HG03045 (cell line): ENCODE measurements around the gene P2RX6.
"Not testable (repeated sequence)": the region's sequence is repeated elsewhere in the genome, so short reads cannot be mapped to it uniquely, and the experiment has no call there.

ENCODE experiments used
- ATAC-seq: cut with Tn5 transposase; IDR thresholded peaks from one replicate; pipeline ENCODE4 v1.9.1; 2021; ENCODE audit warnings: mild to moderate bottlenecking, moderate library complexity; ENCODE audit not compliant: unreplicated experiment

Gene P2RX6

DNA sequence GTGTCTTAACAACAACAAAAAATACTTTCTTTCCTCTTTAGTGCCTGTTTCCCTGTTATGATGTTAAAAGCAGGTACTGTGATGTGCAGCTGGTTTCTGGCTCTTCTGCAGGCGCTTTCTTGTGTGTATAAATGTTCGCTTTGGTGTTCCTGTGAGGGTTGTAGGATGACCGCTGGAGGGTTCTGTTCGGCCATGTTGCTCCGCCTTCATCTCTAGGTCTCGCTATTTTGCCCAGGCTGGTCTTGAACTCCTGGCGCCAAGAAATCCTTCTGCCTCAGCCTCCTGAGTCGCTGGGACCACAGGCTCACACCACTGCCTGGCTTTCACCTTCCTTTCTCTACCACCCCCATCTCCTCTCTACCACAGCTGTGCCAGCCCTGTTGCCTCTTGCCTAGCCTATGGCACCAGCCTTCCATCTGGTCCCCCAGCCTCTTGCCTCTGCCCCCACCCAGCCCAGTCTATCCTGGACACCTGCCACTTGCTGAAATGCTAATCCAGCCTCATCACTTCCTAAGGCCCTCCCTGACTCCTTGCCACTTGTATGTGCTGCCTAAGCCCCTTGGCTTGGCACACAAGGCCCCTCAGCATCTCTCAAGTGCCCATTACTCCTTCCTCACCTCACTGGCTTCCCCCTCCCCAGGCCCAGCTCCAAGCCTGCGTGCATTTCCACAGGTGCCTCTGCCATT, 36.3 kb downstream of the P2RX6 start:
- ATAC-seq = no peak

DNA sequence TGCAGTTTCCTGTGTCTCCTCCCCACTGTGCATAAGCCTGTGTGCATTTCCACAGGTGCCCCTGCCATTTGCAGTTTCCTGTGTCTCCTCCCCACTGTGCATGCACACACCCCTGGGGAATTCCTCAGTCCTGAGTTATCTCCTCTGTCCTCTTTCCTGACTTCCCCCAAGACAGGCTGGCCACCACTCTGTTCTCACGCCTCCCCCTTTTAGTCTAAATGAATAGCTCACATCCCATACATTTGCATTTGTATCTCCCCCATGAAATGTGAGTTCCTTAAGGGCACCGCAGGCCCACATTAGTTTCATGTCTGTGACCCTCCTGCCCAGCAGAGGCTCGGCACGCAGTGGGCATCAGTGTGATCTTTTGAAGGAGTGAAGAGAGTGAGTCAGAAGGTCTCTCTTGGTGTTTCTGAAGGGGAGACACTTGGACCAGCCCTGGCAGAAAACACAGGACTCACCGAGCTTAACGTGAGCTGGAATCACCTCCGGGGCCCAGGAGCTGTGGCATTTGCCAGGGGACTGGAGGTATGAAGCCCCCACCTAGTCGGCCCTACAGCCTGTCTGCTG, 37.0 kb downstream of the P2RX6 start:
- ATAC-seq = no peak

DNA sequence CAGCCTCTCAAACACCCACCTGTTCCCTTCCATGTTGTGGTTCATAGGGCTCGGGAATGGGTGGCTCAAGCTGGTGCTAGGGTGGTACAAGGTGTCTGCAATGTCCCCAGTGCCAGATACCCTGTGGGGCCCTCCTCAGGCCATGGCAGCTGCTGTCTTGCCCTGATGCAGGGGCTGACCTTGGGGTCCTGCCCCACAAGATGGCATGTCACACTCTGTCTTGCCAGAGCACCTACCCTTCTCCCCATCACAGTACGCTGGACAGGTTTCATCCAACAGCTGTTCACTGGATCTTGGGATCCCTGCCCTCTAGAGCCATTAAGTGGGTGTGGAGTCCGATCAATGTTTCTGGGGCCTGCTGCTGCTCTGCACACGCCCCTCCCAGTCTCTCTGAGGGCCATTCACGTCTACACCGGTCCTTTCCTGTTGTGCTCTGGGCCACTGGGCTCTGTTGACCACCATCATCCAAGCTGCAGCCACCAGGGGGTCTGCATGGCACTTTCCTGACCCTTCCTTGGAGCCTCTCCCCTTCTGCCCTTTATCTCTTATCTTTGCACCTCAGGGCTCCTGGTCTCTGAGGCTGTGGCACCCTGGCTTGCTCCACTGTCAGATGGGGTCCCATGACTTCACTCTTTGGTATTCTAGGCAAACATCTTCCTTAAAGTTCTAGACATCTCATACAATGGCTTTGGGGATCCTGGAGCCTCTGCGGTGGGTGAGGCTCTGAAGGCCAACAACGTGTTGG, 37.9 kb downstream of the P2RX6 start:
- no peak for ATAC-seq

DNA sequence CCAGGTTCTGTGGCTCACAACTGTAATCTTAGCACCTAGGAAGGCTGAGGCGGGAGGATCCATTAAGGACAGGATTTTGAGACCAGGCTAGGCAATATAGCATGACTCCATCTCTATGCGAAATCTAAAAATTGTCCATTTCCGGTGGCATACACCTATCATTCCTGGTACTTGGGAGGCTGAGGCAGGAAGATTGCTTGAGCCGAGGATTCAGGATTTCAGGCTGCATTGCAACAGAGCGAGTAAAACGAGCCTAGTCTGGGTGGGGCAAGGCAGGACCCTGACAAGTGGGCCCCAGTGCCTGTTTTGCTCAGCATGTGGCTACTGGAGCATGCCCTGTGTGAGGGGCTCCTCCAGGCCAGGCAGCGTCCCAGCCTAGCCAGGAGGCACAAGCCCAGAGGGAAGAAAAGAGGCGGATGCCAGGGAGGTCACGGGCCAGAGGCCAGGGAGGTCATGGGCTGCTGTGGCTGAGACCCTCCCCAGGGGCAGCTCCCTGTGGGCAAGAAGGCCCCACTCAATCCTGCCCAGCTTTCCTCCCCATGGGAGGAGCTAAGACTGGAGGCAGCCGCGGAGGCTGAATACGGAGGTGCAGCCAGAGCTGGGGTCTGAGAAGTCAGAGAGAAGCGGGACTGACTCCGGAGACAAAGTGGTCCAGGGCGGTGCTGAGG, 39.2 kb downstream of the P2RX6 start:
- no peak for ATAC-seq

DNA sequence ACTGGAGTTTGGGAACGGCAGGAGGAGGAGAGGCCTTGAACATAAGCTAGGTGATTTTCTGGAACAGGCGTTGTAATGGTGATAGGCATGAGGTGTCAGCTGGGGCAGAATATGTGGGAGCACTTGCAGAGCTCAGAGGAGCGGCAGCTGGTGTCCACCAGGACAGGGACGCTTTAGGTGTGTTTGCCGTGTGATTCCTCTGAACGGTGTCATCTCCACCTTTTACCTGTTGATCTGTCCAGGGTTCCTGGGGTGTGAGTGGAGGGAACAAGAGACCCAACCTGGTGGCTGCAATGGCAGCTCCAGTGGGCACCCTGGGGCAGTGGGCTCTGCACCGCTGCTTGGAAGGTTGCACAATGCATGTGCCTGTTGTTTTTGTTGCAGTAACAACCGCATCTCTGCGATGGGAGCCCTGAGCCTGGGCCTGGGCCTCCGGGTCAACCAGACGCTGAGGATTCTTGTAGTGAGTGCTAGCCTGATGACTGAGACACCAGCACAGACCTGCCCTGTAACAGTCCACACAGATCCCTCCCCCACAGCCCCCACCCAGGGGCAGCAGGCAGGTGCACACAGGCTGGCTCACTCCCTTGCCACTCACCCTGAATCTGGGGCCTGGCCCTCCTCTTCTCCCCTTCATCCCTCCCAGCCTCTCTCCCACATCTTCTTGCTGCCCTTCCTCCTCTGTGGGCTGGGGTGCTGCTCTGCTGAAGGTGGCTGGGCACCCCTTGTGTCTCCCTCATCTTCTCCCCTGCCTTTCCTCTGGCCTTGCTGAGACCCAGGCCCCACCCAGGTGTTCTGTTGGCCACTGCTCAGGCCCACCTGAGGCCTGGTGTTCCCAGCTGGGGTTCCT, 40.0 kb downstream of the P2RX6 start:
- no peak for ATAC-seq

DNA sequence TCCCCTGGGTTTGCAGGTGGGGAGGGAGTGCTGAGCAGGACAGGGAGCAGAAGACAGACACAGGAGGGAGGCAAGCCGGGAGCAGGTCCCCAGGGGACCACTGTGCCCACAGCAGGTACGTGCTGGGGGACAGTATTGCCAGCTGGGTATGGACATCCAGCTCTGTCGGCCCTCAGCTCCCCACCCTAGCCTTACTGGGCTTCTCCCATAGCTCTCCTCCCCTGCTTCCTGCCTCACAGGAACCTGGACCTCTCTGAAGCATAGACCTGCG, 40.5 kb downstream of the P2RX6 start:
- no peak for ATAC-seq

DNA sequence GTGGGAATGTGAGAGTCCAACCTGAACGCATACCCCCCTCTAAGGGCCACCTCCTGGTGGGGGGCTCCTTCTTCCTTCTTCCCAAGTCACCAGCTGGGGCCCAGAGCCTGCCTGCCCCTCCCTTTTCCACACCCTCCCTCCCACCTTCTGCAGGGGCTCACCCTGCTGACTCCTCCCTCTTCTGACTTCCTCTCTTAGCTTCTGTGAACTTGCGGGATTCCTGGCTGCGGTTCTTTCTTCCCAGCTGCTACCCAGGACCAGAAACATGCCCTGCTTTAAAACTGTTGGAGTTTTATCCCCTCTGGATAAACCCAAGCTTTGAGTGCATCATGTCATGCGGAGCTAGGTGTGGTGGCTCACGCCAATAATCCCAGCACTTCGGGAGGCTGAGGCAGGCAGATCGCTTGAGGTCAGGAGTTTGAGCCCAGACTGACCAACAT, 40.9 kb downstream of the P2RX6 start:
- no peak for ATAC-seq

DNA sequence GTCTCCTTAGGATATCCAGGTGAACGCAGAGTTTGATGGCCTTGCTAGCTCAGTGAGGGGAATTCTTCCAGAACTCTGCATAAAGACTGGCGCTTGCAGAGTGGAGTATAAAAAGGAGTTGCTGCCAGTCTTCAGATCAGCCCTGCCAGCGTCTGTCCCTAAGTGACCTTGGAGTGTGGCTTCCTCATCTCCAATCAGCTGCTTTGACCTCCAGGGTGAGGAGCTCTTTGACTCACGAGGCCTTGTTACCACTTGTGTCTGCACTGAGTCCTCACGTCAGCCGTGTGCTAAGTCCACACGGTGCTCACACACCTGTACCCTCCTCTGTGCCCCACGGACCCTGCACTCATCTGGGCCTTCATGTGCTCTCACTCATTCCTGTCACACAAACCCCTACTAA, 45.4 kb downstream of the P2RX6 start:
- ATAC-seq = not testable (repeated sequence)

DNA sequence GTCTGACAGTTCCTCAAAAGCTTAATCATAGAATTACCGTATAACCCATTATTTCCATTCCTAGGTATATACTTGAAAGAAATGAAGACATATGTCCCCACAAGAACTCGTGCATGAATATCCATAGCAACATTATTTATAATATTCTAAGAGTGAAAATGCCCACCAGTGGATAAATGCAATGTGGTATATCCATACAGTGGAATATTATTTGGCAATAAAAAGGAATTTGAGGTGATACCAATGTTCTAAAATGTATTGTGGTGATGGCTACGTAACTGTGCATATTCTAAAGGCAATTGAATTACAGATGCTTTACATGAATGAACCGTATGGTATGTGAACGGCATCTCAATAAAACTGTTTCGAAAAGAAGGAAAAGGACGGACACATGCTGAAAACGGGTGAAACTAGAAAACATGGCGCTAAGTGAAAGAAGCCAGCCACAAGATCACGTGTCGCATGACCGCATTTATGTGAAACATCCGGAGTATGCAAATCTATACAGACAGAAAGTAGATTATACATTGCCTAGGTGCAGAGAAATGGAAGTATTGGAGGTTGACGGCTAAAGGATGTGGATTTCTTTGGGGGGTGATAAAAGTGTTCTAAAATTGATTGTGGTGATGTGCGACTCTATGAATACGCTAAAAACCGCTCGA, 46.8 kb downstream of the P2RX6 start:
- not testable (repeated sequence) for ATAC-seq

DNA sequence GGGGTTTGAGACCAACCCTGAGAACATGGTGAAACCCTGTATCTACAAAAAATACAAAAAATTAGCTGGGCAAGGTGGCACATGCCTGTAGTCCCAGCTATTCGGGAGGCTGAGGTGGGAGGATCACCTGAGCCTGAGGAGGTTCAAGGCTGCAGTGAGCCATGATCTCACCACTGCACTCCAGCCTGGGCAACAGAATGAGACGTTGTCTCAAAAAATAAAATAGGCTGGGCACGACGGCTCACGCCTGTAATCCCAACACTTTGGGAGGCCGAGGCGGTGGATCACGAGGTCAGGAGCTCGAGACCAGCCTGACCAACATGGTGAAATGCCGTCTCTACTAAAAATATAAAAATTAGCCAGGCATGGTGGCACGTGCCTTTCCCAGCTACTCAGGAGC, 49.5 kb downstream of the P2RX6 start:
- not testable (repeated sequence) for ATAC-seq

DNA sequence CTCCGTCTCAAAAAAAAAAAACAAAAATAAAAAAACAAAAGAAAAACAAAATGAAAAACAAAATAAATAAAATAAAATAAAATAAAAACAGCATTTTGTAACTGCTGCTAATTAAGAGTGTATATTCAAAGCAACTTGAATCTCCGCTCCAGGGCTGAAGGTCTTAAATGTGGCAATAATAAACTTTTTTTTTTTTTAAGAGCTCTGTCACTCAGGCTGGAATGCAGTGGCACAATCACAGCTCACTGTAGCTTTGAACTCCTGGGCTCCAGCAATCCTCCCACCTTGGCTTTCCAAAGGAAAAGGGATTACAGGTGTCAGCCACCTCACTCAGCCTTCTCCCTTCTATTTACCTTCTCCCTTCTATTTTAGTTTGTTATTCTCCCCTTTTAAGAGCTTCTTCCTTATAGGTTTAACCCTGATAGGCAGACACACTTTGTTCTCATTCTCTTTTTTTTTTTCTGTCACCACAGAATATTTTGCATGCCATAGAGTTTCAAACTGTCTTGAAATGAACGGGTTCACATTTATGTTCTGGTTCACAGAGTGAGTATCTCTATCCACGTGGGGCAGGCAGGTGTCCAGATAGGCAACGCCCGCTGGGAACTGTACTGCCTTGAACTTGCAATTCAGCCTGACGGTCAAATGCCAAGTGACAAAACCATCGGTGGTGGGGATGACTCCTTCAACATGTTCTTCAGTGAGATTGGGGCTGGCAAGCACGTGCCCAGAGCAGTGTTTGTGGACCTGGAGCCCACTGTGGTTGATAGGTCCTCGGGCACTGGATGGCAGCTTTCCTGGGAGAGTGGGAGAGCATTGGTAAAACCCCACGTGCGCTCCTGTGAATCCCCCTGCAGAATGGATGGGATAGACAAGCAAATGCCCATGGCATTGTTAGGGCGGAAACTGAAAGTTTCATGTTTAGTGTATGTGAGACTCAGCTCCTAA, 50.2 kb downstream of the P2RX6 start:
- no peak for ATAC-seq

DNA sequence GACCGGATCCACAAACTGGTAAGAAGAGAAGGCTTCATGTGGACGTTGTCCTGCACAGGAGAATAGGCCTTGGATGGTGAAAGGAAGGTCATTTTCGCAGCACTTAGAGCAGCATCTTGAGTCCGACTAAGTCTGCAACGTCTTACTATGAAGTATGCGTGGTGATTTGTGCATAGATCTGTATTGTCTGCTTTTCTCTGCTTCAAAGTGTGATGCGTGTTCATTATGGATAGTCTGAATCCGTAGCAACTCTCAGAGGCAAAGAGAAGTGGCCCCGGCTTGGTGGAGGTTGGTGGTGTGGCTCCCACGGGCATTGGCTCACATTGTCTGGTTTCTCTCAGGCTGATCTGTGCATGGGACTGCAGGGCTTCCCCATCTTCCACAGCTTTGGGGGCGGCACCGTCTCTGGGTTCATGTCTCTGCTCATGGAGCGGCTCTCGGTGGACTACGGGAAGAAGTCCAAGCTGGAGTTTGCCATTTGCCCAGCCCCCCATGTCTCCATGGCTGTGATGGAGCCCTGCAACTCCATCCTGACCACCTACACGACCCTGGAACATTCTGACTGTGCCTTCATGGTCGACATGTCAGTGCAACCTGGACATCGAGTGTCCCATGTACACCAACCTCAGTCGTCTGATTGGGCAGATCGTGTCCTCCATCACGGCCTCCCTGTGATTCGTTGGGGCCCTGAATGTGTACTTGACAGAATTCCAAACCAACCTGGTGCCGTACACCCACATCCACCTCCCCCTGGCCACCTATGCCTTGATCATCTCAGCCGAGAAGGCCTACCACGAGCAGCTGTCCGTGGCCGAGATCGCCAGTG, 52.3 kb downstream of the P2RX6 start:
- no peak for ATAC-seq

DNA sequence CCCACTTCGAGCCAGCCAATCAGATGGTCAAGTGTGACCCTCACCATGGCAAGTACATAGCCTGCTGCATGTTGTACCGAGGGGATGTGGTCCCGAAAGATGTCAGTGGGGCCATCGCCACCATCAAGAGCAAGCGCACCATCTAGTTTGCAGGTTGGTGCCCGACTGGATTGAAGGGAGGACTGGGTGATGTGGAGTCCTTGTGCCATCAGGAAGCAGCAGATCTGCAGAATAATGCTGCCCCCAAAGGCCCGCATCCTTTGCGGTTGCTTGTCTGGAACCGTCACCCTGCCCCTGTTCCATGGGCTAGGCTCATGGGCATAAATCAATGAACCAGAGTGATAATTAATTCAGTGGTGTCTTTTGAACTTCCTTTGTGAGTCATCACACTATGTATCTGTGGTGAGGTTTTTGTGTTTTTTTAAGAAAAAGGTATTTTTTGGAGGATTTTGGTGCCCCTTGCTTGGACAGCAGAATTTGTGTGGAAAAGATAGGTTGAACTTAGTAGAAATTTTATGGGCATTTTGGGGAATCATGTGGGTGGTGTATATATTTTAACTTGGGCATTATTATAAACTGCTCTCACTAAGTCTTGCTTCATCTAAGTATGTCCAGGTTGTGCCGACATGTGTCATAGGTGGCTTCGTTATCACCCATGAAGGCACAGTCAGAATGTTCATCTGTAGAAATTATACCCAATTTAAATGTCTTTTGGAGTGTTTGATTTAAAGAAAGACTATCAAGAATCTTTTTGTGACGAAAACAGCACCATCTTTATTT, 53.1 kb downstream of the P2RX6 start:
- ATAC-seq = no peak

DNA sequence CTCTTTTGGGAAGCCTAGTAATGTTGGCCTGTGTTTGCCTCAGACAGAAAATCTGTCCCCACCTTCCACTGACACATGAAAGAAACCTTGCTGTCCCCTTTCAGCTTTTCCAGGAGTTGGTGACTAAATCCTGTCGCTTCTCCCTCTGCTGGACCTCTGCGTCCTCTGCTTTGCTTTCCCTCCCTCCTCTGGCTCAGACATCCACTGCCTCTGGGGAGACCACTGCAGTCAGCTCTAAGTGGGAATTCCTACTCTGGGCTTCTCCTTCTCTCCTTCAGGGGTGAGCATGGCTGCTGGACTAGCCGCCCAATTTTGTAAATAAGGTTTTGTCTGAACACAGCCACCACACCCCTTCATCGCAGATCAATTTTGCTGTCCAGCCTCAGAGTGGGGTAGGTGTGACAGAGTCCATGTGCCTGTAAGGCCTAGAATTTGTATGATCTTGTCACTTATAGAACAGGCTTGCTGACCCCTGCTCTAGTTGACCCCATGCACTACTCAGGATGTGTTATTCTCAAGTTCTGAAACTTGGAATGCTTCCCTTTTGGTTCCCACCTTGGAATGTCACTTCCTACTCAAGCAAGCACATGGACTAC, 53.8 kb downstream of the P2RX6 start:
- ATAC-seq = no peak

DNA sequence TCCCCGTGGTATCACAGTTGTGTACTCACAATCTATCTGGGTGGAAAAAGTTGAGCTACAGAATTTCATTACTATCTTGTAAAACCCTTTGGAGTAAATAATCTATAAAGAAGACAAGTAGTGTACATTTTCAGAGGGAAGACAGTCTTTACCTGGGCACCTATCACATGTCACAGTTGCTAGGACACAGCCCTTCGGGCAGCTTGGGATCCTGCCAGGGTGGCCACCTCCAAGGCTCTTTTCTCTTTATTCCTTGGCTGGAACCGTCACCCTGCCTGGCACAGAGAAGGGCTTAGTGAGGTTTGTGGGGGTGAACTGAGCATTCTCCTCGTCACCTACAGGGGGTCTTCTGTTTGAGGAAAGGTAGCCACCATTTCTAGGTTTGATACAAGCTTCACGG, 54.4 kb downstream of the P2RX6 start:
- no peak for ATAC-seq

DNA sequence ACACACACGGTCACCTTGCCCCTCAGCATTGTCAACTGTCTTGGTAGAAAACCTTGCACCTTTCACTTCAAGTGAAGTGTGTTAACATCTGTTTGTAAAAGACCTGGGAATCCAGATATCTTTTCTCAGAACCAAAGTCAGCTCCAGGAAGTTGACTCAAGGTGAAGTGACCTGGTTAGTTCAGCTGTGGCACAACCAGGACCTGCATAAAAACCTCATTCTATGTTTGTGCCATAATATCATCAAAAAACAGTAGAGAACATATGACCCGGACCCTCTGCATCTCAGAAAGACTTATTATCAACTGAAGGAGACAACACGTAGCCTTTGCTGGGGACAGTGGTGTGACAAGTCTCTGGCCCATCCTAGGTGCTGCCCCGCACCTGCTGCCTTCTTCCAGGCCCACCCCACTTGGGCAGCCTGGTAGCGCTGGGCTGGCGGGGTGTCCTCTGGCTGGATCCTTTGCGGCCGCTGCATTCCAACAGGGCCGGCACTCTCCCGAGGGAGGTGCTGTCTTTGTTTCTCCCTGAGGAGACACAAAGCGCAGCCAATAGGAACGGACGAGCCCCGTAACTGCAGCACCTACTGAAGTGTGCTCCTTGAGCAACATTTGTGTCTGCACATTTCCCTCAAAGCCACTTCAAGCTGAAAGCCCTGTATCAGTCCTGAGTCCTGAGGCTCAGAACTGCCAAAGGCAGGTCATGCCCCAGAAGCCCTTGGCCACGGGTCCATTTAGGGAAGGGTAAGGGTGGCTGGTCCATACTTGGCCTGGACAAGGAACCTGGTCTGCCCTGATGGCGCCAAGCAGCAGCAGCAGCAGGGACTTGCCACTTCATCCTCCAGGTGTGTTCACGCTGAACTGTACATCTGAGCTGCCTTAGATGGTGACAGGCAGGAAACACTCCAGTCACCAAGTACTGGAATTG, 56.0 kb downstream of the P2RX6 start:
- no peak for ATAC-seq
